Panc1 (cell line): ENCODE measurements around the gene WAC.

Experiments
- POLR2AphosphoS5 ChIP-seq: IDR thresholded peaks from 2 replicates; pipeline ENCODE4 v1.6.1; 2012; ENCODE audit warnings: mild to moderate bottlenecking, low read depth, low read length, moderate library complexity
- REST ChIP-seq, 2 experiments: IDR thresholded peaks; 2 replicates each; pipeline ENCODE4 v1.6.1; 2011 to 2012; ENCODE audit warnings: low read depth in 2 of 2, control low read depth in 1 of 2, low read length in 1 of 2, mild to moderate bottlenecking in 1 of 2, moderate library complexity in 1 of 2; ENCODE audit not compliant: insufficient read depth in 1 of 2
- SIN3A ChIP-seq: IDR thresholded peaks from 2 replicates; pipeline ENCODE4 v1.6.1; 2012; ENCODE audit warnings: low read depth, mild to moderate bottlenecking, low read length, moderate library complexity, borderline replicate concordance; ENCODE audit not compliant: insufficient read depth
- TCF7L2 ChIP-seq: IDR thresholded peaks from 2 replicates; pipeline ENCODE4 v1.6.1; 2011; ENCODE audit warnings: mild to moderate bottlenecking, low read depth, low read length, inconsistent platforms
- TF ChIP-seq, protein P1 (sequence below): fragments of 450-650 bp; IDR thresholded peaks from 2 replicates; pipeline ENCODE4 v1.5.1; 2017; ENCODE audit warnings: mild to moderate bottlenecking

- TF ChIP-seq, protein P1, sequence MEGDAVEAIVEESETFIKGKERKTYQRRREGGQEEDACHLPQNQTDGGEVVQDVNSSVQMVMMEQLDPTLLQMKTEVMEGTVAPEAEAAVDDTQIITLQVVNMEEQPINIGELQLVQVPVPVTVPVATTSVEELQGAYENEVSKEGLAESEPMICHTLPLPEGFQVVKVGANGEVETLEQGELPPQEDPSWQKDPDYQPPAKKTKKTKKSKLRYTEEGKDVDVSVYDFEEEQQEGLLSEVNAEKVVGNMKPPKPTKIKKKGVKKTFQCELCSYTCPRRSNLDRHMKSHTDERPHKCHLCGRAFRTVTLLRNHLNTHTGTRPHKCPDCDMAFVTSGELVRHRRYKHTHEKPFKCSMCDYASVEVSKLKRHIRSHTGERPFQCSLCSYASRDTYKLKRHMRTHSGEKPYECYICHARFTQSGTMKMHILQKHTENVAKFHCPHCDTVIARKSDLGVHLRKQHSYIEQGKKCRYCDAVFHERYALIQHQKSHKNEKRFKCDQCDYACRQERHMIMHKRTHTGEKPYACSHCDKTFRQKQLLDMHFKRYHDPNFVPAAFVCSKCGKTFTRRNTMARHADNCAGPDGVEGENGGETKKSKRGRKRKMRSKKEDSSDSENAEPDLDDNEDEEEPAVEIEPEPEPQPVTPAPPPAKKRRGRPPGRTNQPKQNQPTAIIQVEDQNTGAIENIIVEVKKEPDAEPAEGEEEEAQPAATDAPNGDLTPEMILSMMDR: peak; percentile 90
- TF ChIP-seq POLR2AphosphoS5 (no peak), REST (IDR thresholded peaks at IDR 0.05; ENCODE audit: insufficient read depth in 1 of 2, low read depth in 2 of 2, low read length in 1 of 2) (no peak), SIN3A (no peak), TCF7L2 (no peak)
These were observed 130.9 kb downstream of the WAC start for GRCh38 chr10:28663576-28664368.
